Sciatic nerve (tissue), 2 donors: Measurements from ENCODE around the gene PTPN14. TPM values are rescaled to one million over a fixed set of nuclear protein-coding genes. Genes with fewer than 3 reads are reported as not detected.
"Not testable (repeated sequence)": the region's sequence is repeated elsewhere in the genome, so short reads cannot be mapped to it uniquely, and the experiment has no call there.

ENCODE experiments used
- ATAC-seq: fragments of 200-7000 bp; cut with Tn5 transposase; one replicate; pipeline ENCODE4 v1.9.1; 2020; ENCODE audit warnings: mild to moderate bottlenecking, moderate library complexity
- DNase-seq: peaks from one replicate; pipeline ENCODE4 v3.0.0-alpha.2; 2020; ENCODE audit warnings: low spot score
- intact Hi-C: fragments of 100-400 bp; cut with DNase I; formaldehyde crosslinking; loops from one replicate; pipeline ENCODE4 v1.14.2; 2022
- total RNA-seq: library from RNA; stranded (reverse); fragmentation: NEBNext Ultra II Directional; extraction: Animal tissue kit (Norgen Biotek cat#: 25700); gene quantifications from one replicate; pipeline ENCODE4 v1.2.1, GENCODE V29; 2021
- donor health status: DM: no; HTN: no; CAD: no.
- donor health status: DM: no; HTN: no; CAD: no.

PTPN14 gene
- total RNA-seq, 1 donor from 2014 or later = 85.9 TPM

- ATAC-seq, intact Hi-C loops, DNase-seq: not testable (repeated sequence)
Measured at GRCh38 chr1:214494179-214494578, 57.2 kb downstream of the PTPN14 start.

- intact Hi-C loops = no loop called here
- ATAC-seq (no peak), DNase-seq (no peak)
Measured at GRCh38 chr1:214493126-214493796, 58.1 kb downstream of the PTPN14 start.

- no peak for DNase-seq
- intact Hi-C loops = no loop called here
- no peak for ATAC-seq
Measured at GRCh38 chr1:214492401-214493075, 58.9 kb downstream of the PTPN14 start.

GRCh38 chr1:214491468-214492146 is 59.8 kb downstream of the PTPN14 start:
- DNase-seq = no peak
- intact Hi-C loops = no loop called here
- no peak for ATAC-seq

- DNase-seq = no peak
- no peak for ATAC-seq
- intact Hi-C loops = no loop called here
Measured at GRCh38 chr1:214485151-214485550, 66.3 kb downstream of the PTPN14 start.

- DNase-seq, ATAC-seq, intact Hi-C loops: not testable (repeated sequence)
Measured at GRCh38 chr1:214483180-214483579, 68.2 kb downstream of the PTPN14 start.

GRCh38 chr1:214481983-214482634 is 69.3 kb downstream of the PTPN14 start:
- intact Hi-C loops, ATAC-seq, DNase-seq: not testable (repeated sequence)

- ATAC-seq (peak; percentile 78), DNase-seq (no peak)
- intact Hi-C loops = no loop called here
Measured at GRCh38 chr1:214476986-214477870, 74.2 kb downstream of the PTPN14 start.

GRCh38 chr1:214476229-214476985 is 75.0 kb downstream of the PTPN14 start:
- no peak for ATAC-seq
- DNase-seq = no peak
- intact Hi-C loops = no loop called here

- no peak for DNase-seq
- intact Hi-C loops = no loop called here
- ATAC-seq = no peak
Measured at GRCh38 chr1:214475746-214476145, 75.7 kb downstream of the PTPN14 start.

GRCh38 chr1:214475331-214475730 is 76.1 kb downstream of the PTPN14 start:
- no peak for ATAC-seq
- DNase-seq = no peak
- intact Hi-C loops = no loop called here

GRCh38 chr1:214474467-214474866 is 76.9 kb downstream of the PTPN14 start:
- ATAC-seq (no peak), DNase-seq (no peak)
- intact Hi-C loops = no loop called here

- intact Hi-C loops = no loop called here
- DNase-seq (no peak), ATAC-seq (no peak)
Measured at GRCh38 chr1:214473862-214474261, 77.5 kb downstream of the PTPN14 start.

GRCh38 chr1:214473387-214473786 is 78.0 kb downstream of the PTPN14 start:
- ATAC-seq (no peak), DNase-seq (no peak)
- intact Hi-C loops = no loop called here

GRCh38 chr1:214472364-214472763 is 79.0 kb downstream of the PTPN14 start:
- no peak for ATAC-seq
- no peak for DNase-seq
- intact Hi-C loops = no loop called here

GRCh38 chr1:214471458-214471857 is 79.9 kb downstream of the PTPN14 start:
- DNase-seq = no peak
- ATAC-seq = no peak
- intact Hi-C loops = no loop called here

- intact Hi-C loops = no loop called here
- DNase-seq (no peak), ATAC-seq (no peak)
Measured at GRCh38 chr1:214470132-214470531, 81.3 kb downstream of the PTPN14 start.

GRCh38 chr1:214469290-214469689 is 82.1 kb downstream of the PTPN14 start:
- DNase-seq (no peak), ATAC-seq (no peak)
- intact Hi-C loops = no loop called here
